VCaP (cell line): ENCODE measurements around the gene MYH9.
A peak's percentile ranks its signal among the peaks of the same experiment; 100 is the strongest.

ENCODE experiments used
- H3K27ac ChIP-seq: fragments of 450-650 bp; 2 replicates; pipeline ENCODE4 v1.5.1; 2017
- TF ChIP-seq, protein P1 (sequence below): fragments of 450-650 bp; conservative IDR thresholded peaks from 2 replicates; pipeline ENCODE4 v1.5.1; 2017; ENCODE audit warnings: mild to moderate bottlenecking, moderate library complexity

MYH9 gene

GRCh38 chr22:36343070-36343719 is 44.6 kb downstream of the MYH9 start:
- TF ChIP-seq, protein P1, sequence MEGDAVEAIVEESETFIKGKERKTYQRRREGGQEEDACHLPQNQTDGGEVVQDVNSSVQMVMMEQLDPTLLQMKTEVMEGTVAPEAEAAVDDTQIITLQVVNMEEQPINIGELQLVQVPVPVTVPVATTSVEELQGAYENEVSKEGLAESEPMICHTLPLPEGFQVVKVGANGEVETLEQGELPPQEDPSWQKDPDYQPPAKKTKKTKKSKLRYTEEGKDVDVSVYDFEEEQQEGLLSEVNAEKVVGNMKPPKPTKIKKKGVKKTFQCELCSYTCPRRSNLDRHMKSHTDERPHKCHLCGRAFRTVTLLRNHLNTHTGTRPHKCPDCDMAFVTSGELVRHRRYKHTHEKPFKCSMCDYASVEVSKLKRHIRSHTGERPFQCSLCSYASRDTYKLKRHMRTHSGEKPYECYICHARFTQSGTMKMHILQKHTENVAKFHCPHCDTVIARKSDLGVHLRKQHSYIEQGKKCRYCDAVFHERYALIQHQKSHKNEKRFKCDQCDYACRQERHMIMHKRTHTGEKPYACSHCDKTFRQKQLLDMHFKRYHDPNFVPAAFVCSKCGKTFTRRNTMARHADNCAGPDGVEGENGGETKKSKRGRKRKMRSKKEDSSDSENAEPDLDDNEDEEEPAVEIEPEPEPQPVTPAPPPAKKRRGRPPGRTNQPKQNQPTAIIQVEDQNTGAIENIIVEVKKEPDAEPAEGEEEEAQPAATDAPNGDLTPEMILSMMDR = no peak
- peak overlapping the region; percentile 80 for H3K27ac ChIP-seq

- TF ChIP-seq, protein P1 = no peak
- H3K27ac ChIP-seq = peak overlapping the region; percentile 80; the same call in 1 of the 2 replicates
These were observed 46.1 kb downstream of the MYH9 start for GRCh38 chr22:36341640-36342041.

GRCh38 chr22:36340621-36341020 is 47.1 kb downstream of the MYH9 start:
- TF ChIP-seq, protein P1 = no peak
- H3K27ac ChIP-seq = no peak overlapping the region

- TF ChIP-seq, protein P1 = no peak
- peak overlapping the region; percentile 83; the same call in 1 of the 2 replicates for H3K27ac ChIP-seq
These were observed 48.3 kb downstream of the MYH9 start for GRCh38 chr22:36339171-36340065.

- TF ChIP-seq, protein P1 = no peak
- H3K27ac ChIP-seq = peak overlapping the region; percentile 83
These were observed 50.2 kb downstream of the MYH9 start for GRCh38 chr22:36337365-36338130.

DNA sequence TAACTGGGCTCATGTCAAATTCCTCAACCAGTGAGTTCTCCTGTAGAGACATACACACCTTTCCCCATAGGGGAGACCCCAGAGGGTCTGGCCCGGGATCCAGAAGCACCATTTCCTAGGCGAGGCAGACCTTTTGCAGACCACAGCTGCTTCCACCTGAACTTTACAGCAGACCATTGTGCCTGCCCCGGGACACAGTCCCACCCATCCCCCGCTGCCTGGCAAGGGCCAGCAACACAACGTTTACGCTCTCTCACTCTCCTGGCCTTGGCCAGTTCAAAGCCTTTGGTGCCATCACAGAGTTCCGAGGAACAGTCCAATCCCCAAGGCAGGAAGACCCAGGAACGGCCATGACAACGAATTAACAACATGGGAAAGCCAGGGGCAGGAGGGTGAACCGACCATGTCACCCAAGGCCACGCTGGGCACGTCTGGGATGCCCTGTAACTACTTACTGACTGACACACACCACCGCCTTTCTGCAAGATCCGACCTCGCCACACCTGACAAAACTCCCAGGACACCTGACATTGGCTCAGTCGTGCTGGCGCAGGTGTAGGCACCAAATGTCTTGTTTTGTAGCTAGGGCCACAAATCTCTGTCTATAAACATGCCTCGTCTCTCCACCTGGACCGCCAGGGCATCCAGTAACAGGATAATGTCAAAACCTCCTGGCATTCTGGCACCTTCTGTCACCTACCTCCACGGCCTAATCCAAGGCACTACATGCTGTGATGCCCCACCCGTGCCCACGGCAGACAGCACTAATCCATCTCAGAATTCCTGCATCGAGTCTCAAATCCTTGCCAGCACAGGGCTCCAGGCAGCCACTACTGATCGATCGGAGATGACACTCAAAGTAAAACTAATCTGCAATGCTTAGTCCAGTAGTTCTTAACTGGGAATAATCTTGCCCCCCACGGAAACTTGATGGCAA is 51.3 kb downstream of the MYH9 start:
- TF ChIP-seq, protein P1 = no peak
- peak overlapping the region; percentile 83 for H3K27ac ChIP-seq
